Tibial nerve (tissue), 4 donors: ENCODE measurements around the gene OPTC. TPM values are rescaled to one million over a fixed set of nuclear protein-coding genes. Genes with fewer than 3 reads are reported as not detected.
A peak's percentile ranks its signal among the peaks of the same experiment; 100 is the strongest.

ENCODE experiments used
- DNase-seq, 2 donors: peaks; one replicate each; pipeline ENCODE4 v3.0.0-alpha.2; 2019; ENCODE audit warnings: low spot score in 2 of 2
- H3K27ac ChIP-seq, 4 donors: fragments of 200-600 bp; sonication (generic) in 3 of 4; one replicate each; pipeline ENCODE4 v1.5.1; 2017 to 2019; ENCODE audit warnings: mild to moderate bottlenecking in 1 of 4
- H3K27me3 ChIP-seq, 2 donors: fragments of 200-600 bp; sonication (generic) in 1 of 2; one replicate each; pipeline versions ENCODE4 v1.5.1 to v1.6.0; 2017 to 2019
- H3K36me3 ChIP-seq, 3 donors: fragments of 200-600 bp; sonication (generic); one replicate each; pipeline ENCODE4 v1.5.1; 2018 to 2019
- H3K4me1 ChIP-seq, 4 donors: fragments of 200-600 bp; sonication (generic) in 3 of 4; one replicate each; pipeline ENCODE4 v1.5.1; 2017 to 2019
- H3K4me3 ChIP-seq, 4 donors: fragments of 200-600 bp; sonication (generic) in 3 of 4; one replicate each; pipeline ENCODE4 v1.5.1; 2017 to 2019; ENCODE audit warnings: mild to moderate bottlenecking in 1 of 4, moderate library complexity in 1 of 4
- H3K9me3 ChIP-seq, 4 donors: fragments of 200-600 bp; sonication (generic) in 3 of 4; one replicate each; pipeline ENCODE4 v1.5.1; 2017 to 2019
- CTCF ChIP-seq, 5 experiments: fragments of 200-600 bp in 3 of 5; fragments of 450-650 bp in 2 of 5; sonication (generic) in 3 of 5; IDR thresholded peaks; one replicate each; pipeline ENCODE4 v1.5.1; 2016 to 2019; ENCODE audit warnings: antibody characterized with exemption in 5 of 5, mild to moderate bottlenecking in 3 of 5, moderate library complexity in 2 of 5
- EP300 ChIP-seq, 2 donors: sonication (generic); formaldehyde crosslinking; IDR thresholded peaks; one replicate each; pipeline ENCODE4 v1.6.1; 2017; ENCODE audit warnings: antibody characterized with exemption in 2 of 2, mild to moderate bottlenecking in 1 of 2
- POLR2A ChIP-seq, 2 donors: fragments of 450-650 bp; IDR thresholded peaks; one replicate each; pipeline ENCODE4 v1.6.1; 2017; ENCODE audit warnings: antibody characterized with exemption in 2 of 2, mild to moderate bottlenecking in 2 of 2, moderate library complexity in 2 of 2
- WGBS, 2 donors: methylation state at CpG; one replicate each; pipeline ENCODE4 v1.1.5; 2018; 5-methylcytosine and 5-hydroxymethylcytosine counted together
- total RNA-seq, 4 donors: library from RNA; depleted of rRNA; stranded (reverse); fragments of >200 nt; gene quantifications; one replicate each; pipeline ENCODE4 v1.1.0, GENCODE V29; 2016

OPTC gene
- total RNA-seq, 4 donors from 2014 or later = not detected

- Histone ChIP-seq H3K27ac (peak overlapping the region in 2 of 4 donors; percentile 68 to 81), H3K27me3 (no peaks in the 10 kb centered on the region), H3K36me3 (no peaks in the 10 kb centered on the region), H3K4me3 (no peak overlapping the region), H3K9me3 (no peaks in the 10 kb centered on the region), H3K4me1 (peaks cover 8 to 62% (median 43%) of the 10 kb centered on the region in 4 donors)
- DNase-seq = no peak
- TF ChIP-seq CTCF (IDR thresholded peaks at IDR 0.05) (no peak), EP300 (IDR thresholded peaks at IDR 0.05) (no peak), POLR2A (IDR thresholded peaks at IDR 0.05) (no peak)
- 66 to 83% methylated on average over 4 to 5 of the region's 5 CpGs for WGBS, 2 donors
Measured at GRCh38 chr1:203521812-203522211, 27.9 kb downstream of the OPTC start.

- Histone ChIP-seq H3K27ac (peak overlapping the region in 2 of 4 donors; percentile 23 to 81), H3K36me3 (no peaks in the 10 kb centered on the region), H3K27me3 (no peaks in the 10 kb centered on the region), H3K4me3 (no peak overlapping the region), H3K4me1 (peaks cover 8 to 66% (median 45%) of the 10 kb centered on the region in 4 donors), H3K9me3 (no peaks in the 10 kb centered on the region)
- no peak for DNase-seq
- 45 to 51% methylated on average over 11 of the region's 11 CpGs for WGBS, 2 donors
- TF ChIP-seq POLR2A (IDR thresholded peaks at IDR 0.05) (no peak), EP300 (IDR thresholded peaks at IDR 0.05) (no peak), CTCF (IDR thresholded peaks at IDR 0.05) (no peak)
Measured at GRCh38 chr1:203522237-203522636, 28.3 kb downstream of the OPTC start.

DNA sequence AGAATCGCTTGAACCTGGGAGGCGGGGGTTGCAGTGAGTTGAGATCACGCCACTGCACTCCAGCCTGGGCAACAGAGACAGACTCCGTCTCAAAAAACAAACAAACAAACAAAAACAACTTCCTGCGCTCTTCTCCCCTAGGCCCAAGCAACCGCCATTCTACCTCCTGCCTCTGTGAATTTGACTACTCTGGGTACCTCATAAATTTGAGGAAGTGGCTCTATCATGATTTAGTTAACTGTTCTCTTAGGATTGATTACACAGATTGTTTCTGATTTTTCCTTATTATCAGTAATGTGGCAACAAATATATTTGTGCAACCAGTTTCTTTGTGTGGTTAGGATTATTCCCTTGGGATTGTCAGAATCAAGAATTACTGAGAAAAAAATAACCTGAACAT, 29.7 kb downstream of the OPTC start:
- no peaks in the 10 kb centered on the region for H3K27me3 ChIP-seq
- H3K4me1 ChIP-seq = peaks cover 8 to 81% (median 47%) of the 10 kb centered on the region in 4 donors
- no peaks in the 10 kb centered on the region for H3K9me3 ChIP-seq
- H3K4me3 ChIP-seq = no peak overlapping the region
- TF ChIP-seq POLR2A (IDR thresholded peaks at IDR 0.05) (no peak), EP300 (IDR thresholded peaks at IDR 0.05) (no peak), CTCF (IDR thresholded peaks at IDR 0.05) (no peak)
- 89 to 94% methylated on average over 6 of the region's 6 CpGs for WGBS, 2 donors
- H3K27ac ChIP-seq = peak overlapping the region; percentile 58 to 84 (median 70)
- no peaks in the 10 kb centered on the region for H3K36me3 ChIP-seq
- no peak for DNase-seq

- Histone ChIP-seq H3K27me3 (no peaks in the 10 kb centered on the region), H3K27ac (peak overlapping the region; percentile 58 to 84 (median 70)), H3K4me1 (peaks cover 8 to 85% (median 49%) of the 10 kb centered on the region in 4 donors), H3K36me3 (no peaks in the 10 kb centered on the region), H3K4me3 (no peak overlapping the region), H3K9me3 (no peaks in the 10 kb centered on the region)
- no peak for DNase-seq
- 29 to 33% methylated on average over 4 of the region's 4 CpGs for WGBS, 2 donors
- no peak for TF ChIP-seq CTCF (IDR thresholded peaks at IDR 0.05)
- peak; percentile 69 to 80 for TF ChIP-seq EP300 (IDR thresholded peaks at IDR 0.05)
Measured at GRCh38 chr1:203524152-203524551, 30.2 kb downstream of the OPTC start.

DNA sequence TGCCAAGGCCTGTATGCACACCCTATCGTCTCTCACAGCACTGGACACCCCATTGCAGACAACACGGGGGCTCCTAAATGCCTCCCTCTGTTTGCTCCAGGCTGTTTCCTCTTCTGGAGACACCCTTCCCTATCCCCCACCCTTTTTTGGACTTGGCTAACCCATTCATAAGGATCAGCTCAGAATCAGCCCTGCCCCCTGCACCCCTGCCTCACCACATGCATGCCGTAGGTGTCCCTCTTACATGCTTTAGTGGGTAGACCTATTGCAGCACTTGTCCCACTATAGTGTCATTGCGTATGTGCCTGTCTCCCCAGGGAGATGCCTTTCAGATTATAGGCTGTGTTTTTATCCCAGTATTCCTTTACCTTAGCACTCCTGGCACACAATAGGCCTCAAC, 30.9 kb downstream of the OPTC start:
- peaks cover 8 to 91% (median 48%) of the 10 kb centered on the region in 4 donors for H3K4me1 ChIP-seq
- no peaks in the 10 kb centered on the region for H3K9me3 ChIP-seq
- TF ChIP-seq POLR2A (IDR thresholded peaks at IDR 0.05) = no peak
- TF ChIP-seq CTCF (IDR thresholded peaks at IDR 0.05) = no peak
- no peak for TF ChIP-seq EP300 (IDR thresholded peaks at IDR 0.05)
- no peak overlapping the region for H3K4me3 ChIP-seq
- peak overlapping the region; percentile 58 to 84 (median 70) for H3K27ac ChIP-seq
- H3K27me3 ChIP-seq = no peaks in the 10 kb centered on the region
- 68 to 70% methylated on average over 4 of the region's 4 CpGs for WGBS, 2 donors
- H3K36me3 ChIP-seq = no peaks in the 10 kb centered on the region
- DNase-seq = no peak
